Uterus (tissue), 2 donors: ENCODE data around the gene JPH4.

ENCODE experiments used
- POLR2A ChIP-seq, 2 donors: fragments of 450-650 bp; IDR thresholded peaks; one replicate each; pipeline ENCODE4 v1.6.1; 2016; ENCODE audit warnings: antibody characterized with exemption in 2 of 2, mild to moderate bottlenecking in 1 of 2, moderate library complexity in 1 of 2
- TF ChIP-seq, protein P1 (sequence below), 4 experiments: fragments of 200-600 bp in 2 of 4; fragments of 450-650 bp in 2 of 4; sonication (generic) in 2 of 4; IDR thresholded peaks; one replicate each; pipeline ENCODE4 v1.5.1; 2016 to 2019; ENCODE audit warnings: antibody characterized with exemption in 4 of 4, mild to moderate bottlenecking in 2 of 4, moderate library complexity in 1 of 4

DNA sequence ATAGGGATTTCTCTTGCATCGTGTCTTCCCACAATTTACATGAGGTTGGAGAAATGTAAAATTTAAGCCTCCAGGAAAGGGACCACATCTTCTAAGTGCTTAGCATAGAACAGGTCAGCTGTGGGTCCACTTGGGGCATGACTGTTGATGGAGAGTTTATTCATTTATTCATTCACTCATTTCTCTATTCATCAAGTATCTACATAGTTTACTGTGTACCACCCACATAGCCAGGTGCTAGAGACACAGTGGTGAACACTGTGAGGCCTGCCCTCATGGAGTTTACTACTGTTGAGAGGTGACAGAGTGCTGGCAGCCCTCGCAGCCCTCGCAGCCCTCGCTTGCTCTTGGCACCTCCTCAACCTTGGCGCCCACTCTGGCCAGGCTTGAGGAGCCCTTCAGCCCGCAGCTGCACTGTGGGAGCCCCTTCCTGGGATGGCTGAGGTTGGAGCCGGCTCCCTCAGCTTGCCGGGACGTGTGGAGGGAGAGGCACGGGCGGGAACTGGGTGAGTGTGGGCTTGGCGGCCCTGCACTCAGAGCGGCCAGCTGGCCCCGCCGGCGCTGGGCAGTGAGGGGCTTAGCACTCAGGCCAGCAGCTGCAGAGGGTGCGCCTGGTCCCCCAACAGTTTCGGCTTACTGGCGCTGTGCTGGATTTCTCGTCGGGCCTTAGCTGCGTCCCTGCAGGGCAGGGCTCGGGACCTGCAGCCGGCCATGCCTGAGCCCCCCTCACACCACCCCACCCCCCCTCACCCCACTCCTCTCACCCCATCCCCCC lies 1.7 kb upstream of the JPH4 start:
- TF ChIP-seq POLR2A (IDR thresholded peaks at IDR 0.05), result no peak
- TF ChIP-seq, protein P1, sequence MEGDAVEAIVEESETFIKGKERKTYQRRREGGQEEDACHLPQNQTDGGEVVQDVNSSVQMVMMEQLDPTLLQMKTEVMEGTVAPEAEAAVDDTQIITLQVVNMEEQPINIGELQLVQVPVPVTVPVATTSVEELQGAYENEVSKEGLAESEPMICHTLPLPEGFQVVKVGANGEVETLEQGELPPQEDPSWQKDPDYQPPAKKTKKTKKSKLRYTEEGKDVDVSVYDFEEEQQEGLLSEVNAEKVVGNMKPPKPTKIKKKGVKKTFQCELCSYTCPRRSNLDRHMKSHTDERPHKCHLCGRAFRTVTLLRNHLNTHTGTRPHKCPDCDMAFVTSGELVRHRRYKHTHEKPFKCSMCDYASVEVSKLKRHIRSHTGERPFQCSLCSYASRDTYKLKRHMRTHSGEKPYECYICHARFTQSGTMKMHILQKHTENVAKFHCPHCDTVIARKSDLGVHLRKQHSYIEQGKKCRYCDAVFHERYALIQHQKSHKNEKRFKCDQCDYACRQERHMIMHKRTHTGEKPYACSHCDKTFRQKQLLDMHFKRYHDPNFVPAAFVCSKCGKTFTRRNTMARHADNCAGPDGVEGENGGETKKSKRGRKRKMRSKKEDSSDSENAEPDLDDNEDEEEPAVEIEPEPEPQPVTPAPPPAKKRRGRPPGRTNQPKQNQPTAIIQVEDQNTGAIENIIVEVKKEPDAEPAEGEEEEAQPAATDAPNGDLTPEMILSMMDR (IDR thresholded peaks at IDR 0.05), result no peak
